ENCODE data around the gene AOPEP.
"Not testable (repeated sequence)": the region's sequence is repeated elsewhere in the genome, so short reads cannot be mapped to it uniquely, and the experiment has no call there.

AOPEP gene

GRCh38 chr9:95005278-95006143 lies 279.0 kb downstream of the AOPEP start:
- DNase-seq, result no peak

- DNase-seq, result no peak
Measured at GRCh38 chr9:95007226-95007869, 280.8 kb downstream of the AOPEP start.

DNA sequence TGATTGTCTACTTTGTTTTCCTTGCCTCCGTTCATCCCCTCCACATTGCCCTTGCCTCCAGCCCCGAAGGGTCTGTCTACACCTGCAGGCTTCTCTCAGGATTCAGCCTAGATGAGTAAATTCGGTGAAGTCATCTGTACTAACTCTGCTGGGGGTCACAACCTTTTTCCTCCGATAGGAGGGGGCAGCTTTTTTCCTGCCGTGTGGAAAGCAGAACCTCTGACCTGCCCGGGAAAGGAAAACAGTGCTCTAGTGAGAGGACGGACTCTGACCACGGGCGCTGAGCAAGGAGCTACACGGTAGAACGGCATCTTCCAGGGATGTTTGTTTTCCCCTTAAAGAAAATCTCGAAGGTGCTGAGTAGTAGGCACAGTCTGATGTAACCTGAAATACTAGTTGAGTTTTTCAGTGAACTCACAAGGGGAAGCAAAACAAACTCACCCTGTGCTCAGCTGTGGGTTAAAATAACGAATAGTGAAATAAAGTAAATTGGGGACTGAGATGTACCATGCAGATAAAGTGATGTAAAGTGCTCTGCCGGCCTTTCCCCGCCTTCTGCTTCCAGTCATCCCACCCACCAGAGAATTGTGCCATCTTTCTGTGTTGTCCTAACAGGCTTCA lies 281.8 kb downstream of the AOPEP start:
- DNase-seq, result no peak

- DNase-seq, result no peak
Measured at GRCh38 chr9:95009459-95009858, 283.0 kb downstream of the AOPEP start.

DNA sequence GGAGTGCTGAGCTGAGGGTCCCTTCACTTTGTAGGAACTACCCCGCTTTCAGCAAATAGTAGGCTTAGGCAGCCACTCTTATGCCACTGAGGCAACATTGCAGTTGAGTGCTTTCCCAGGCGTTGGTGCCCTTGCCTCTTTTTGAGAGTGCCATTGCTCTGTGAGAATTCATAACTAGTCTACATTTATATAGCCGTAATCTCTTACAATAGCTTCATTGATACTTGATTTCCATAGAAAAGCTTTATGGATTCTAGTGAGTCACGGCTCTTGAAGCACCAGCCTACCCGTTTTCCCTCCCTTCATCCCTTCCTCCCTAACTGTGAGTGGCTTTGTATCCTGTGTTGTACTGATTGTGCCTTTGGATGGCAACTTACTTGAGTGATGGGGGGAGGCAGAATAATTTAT lies 283.9 kb downstream of the AOPEP start:
- DNase-seq, result no peak

DNA sequence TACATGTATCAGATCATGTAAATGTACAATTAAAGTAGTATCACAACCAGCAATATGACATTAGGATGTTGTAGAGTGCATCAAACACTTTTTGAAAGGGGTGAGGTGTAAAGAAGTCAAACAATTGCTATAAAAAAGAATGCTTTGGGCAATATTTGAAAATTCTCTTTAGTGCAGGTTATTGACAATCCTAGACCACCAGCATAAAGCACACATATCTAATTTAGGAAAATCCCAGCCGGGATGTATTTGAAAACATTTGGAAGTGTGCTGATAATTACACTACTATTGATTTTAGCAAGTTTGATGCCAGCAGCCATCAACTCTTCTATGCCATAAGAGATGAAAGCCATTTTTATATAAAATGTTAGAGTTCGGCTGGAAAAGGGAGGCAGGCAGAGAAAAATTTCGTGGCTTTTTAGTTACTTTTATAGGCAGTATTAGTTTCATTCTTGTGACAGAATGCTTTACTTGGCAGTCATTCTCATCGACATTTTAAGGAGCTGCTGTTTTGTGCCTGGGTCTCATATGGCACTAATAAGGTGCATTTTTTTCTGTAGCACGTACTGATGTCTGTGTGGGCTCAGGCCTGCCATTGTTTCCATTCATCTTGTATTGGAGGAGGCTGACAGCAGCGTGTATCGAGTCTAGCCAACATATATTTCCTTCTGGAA lies 285.7 kb downstream of the AOPEP start:
- no peak for DNase-seq

- no peak for DNase-seq
Measured at GRCh38 chr9:95012902-95013301, 286.4 kb downstream of the AOPEP start.

- DNase-seq, result no peak
Measured at GRCh38 chr9:95014917-95015316, 288.4 kb downstream of the AOPEP start.

GRCh38 chr9:95015569-95015968 lies 289.1 kb downstream of the AOPEP start:
- no peak for DNase-seq

DNA sequence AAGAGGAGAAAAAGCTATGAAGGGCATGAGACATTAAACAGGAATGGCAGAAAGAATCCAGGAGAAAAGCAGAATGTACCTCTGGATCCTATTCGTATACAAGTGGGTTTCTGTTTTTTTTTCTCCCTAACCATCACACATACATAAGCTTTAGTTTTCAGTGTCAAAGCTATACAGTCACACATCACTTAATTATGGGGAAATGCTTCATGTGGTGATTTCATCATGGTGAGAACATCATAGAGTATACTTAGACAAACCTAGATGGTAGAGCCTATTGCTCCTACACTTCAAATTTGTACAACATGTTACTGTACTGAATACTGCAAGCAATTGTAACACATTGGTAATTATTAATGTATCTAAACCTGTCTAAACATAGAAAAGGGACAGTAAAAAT lies 290.6 kb downstream of the AOPEP start:
- peak; percentile 12 for DNase-seq

- no peak for DNase-seq
Measured at GRCh38 chr9:95017661-95018060, 291.2 kb downstream of the AOPEP start.

DNA sequence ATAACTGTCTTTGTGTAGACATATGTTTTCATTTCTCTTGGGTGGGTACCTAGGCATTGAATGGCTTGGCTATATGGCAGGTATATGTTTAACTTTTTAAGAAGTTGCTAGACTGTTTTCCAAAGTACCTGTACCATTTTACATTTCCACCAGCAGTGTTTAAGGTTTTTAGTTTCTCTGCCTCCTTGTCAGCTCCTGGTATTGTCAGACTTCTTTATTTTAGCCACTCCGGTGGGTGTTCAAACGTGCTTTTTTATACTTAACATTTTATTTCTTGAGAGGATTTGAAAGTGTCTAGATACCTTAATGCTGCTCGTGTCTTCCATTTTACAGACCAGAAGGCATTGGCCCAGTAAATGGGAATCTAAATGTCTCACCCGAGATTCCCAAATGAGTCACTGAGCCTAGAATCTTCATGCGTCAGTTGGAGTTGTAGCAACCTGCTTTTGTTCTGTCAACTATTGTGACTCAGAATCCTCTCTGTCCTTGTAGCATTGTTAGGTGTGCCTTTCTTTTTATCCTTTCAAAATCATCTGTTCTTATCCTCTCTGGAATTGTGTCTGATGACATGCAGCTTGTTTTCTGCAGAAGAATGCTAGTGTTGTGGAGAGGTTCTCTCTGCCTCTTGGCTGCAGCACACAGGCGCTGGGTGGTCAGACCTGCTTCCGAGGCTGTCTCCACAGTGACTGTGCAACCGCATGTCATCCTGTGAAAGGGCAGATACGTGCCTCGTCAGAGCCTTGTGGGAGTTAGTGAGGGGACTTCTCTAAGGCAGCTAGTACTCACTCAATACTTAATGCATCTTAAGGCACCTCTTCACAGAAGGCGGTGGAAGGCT lies 291.8 kb downstream of the AOPEP start:
- DNase-seq, result peak; percentile 46

DNA sequence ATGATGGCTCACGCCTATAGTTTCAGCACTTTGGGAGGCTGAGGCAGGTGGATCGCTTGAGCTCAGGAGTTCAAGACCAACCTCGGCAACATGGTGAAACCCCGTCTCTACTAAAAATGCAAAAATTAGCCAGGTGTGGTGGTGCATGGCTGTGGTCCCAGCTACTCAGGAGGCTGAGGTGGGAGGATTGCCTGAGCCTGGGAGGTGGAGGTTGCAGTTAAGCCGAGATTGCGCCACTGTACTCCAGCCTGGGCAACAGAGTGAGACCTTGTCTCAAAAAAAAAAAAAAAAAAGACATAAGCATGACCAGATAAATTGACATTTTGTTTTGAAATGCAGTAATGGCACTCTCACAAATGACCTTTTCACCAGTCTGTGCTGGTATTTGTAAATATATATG lies 294.1 kb downstream of the AOPEP start:
- DNase-seq, result not testable (repeated sequence)

GRCh38 chr9:95021166-95021886 lies 294.8 kb downstream of the AOPEP start:
- no peak for DNase-seq

DNA sequence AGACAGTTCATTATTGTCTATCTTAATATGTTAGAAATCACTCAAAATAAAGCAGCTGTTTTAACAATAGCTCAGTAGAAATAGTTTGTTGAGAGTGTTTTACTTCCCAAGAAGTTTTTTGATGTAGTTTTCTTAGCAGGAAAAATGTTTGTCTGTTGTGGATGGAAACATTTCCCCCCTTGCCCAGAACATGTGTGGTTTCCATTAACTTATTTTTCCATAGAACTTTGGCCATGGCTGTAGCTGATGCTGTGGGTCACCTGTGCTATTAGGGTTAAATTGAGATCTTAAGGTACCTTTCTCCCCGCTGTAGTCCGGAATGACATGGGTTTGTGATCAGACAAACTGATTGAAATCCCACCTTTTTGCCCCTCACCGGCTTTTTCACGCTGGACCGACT lies 296.2 kb downstream of the AOPEP start:
- DNase-seq, result no peak

DNA sequence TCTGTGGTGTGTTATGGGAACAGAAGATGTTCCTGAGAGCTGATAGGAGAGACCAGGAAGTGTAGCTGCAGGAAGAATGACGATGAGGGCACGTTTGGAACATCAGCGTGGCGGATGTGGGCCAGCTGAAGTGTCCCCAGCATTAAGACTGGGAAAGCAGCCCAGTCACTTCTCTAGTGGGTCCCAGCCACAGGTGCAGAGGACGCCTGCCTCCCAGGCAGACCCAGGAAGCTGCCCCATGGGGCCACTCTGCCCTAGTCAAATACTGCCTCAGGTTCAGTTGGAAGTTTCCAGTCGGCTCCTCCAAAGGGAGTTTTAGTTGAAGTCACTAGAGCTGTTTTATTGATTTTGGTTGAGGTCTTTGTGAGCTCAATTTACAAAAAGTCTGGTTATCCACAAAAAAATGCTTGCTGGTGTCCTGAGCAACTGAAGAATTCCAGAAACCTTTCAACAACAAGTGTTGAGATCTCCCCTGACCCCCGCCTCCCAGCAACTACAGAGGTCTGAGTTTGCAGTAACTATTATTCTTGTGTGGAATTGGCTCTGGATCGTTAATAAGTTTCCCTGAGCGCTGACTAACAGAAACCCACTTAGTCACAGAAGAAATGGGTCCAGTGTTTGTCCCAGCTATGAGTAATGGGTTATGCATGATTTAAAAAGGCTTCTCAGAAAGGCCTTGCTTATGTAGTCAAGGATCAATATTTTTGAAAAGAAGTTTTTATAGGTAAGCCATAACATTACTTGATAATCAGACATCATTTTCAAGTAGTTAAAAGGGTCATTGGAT lies 296.9 kb downstream of the AOPEP start:
- DNase-seq, result no peak

DNA sequence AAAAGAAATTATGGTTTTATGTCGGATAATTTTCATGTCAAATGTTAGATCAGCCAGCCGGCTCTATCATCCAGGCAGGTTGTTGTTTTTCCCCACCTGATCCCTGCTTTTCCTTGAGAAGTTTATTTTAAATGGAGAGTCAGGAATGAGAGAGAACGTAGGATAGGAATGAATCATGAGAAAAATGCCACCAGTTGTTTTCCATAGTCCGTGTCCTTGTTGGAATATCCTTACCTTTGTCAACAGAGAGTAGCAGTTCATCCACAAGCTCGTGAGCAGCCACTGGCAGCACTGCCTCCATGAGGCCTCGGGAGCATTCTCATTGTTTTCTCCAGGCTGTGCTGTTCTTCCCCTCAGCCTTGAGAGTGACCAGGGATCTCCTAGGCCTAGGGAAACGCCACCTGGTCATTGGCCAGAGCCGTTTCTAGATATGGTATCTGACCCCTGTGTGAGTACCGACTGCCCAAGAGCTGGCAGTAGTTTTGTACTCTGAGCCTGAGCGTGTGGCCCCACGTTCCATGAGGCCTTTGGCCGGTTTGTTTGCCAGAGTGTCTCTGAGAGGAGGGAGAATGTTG lies 297.7 kb downstream of the AOPEP start:
- no peak for DNase-seq

GRCh38 chr9:95025213-95026147 lies 299.0 kb downstream of the AOPEP start:
- DNase-seq, result no peak

DNA sequence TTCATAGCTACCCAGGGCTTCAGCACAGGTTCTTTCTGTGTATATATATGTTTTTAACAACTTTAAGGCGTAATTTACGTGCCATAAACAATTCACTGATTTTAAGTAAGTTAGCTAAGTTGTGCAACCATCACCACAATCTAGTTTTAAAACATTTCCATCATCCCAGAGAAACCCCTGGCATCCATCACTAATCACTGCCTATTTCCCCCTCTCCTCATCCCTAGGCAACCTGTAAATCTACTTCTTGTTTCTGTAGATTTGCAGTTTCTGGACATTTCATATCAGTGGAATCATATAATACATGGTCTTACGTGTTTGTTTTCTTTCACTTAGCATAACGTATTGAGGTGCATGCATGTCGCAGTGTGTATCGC lies 299.6 kb downstream of the AOPEP start:
- DNase-seq, result no peak
